Mesenchymal stem cell (in vitro differentiated cells and primary cell): Measurements from ENCODE around the gene CSH2.

Experiments used
- DNase-seq: peaks from one replicate; pipeline ENCODE4 v3.0.0-alpha.2; 2013
- H2AFZ ChIP-seq: one replicate; pipeline ENCODE4 v1.6.1; 2013; ENCODE audit warnings: low read depth, mild to moderate bottlenecking, control low read depth, inconsistent platforms, low read length, moderate library complexity
- H2AK5ac ChIP-seq: 2 replicates; pipeline ENCODE4 v1.6.1; 2013; ENCODE audit warnings: low read length, moderate library complexity, mild to moderate bottlenecking, inconsistent platforms; ENCODE audit not compliant: severe bottlenecking
- H2BK120ac ChIP-seq: one replicate; pipeline ENCODE4 v1.6.1; 2013; ENCODE audit warnings: low read depth, mild to moderate bottlenecking, inconsistent platforms, low read length, moderate library complexity
- H2BK12ac ChIP-seq, 2 experiments: one replicate each; pipeline ENCODE4 v1.6.1; 2013; ENCODE audit warnings: inconsistent platforms in 2 of 2, low read length in 2 of 2, mild to moderate bottlenecking in 2 of 2, moderate library complexity in 2 of 2, control low read depth in 1 of 2
- H2BK15ac ChIP-seq: one replicate; pipeline ENCODE4 v1.6.1; 2013; ENCODE audit warnings: mild to moderate bottlenecking, low read depth, inconsistent platforms; ENCODE audit not compliant: poor library complexity, severe bottlenecking
- H2BK5ac ChIP-seq: 2 replicates; pipeline ENCODE4 v1.6.1; 2013; ENCODE audit warnings: low read depth, mild to moderate bottlenecking, low read length, control low read depth, inconsistent platforms; ENCODE audit not compliant: poor library complexity, severe bottlenecking
- H3K14ac ChIP-seq, 2 experiments: one replicate each; pipeline ENCODE4 v1.6.1; 2013; ENCODE audit warnings: inconsistent platforms in 2 of 2, low read length in 2 of 2, control low read depth in 1 of 2, mild to moderate bottlenecking in 1 of 2, moderate library complexity in 1 of 2
- H3K18ac ChIP-seq, 2 experiments: one replicate each; pipeline ENCODE4 v1.6.1; 2013; ENCODE audit warnings: inconsistent platforms in 2 of 2, low read length in 2 of 2, control low read depth in 1 of 2, low read depth in 1 of 2, mild to moderate bottlenecking in 1 of 2
- H3K23ac ChIP-seq, 2 experiments: one replicate each; pipeline ENCODE4 v1.6.1; 2013; ENCODE audit warnings: inconsistent platforms in 2 of 2, low read length in 2 of 2, mild to moderate bottlenecking in 2 of 2, moderate library complexity in 2 of 2, control low read depth in 1 of 2
- H3K27ac ChIP-seq: 2 replicates; pipeline ENCODE4 v1.5.1; 2013; ENCODE audit warnings: mild to moderate bottlenecking, moderate library complexity, low read length, control low read depth, inconsistent platforms; ENCODE audit not compliant: poor library complexity, severe bottlenecking
- H3K27me3 ChIP-seq, 2 experiments: 2 replicates each; pipeline versions ENCODE4 v1.6.1 to v1.7.0; 2013; ENCODE audit warnings: low read length in 2 of 2, mild to moderate bottlenecking in 2 of 2, moderate library complexity in 2 of 2, control low read depth in 1 of 2, inconsistent platforms in 1 of 2; ENCODE audit not compliant: control insufficient read depth in 1 of 2, insufficient read depth in 1 of 2
- H3K36me3 ChIP-seq, 2 experiments: 2 replicates each; pipeline versions ENCODE4 v1.6.1 to v1.7.0; 2013; ENCODE audit warnings: low read length in 2 of 2, control low read depth in 1 of 2, inconsistent platforms in 1 of 2, low read depth in 1 of 2, mild to moderate bottlenecking in 1 of 2; ENCODE audit not compliant: insufficient read depth in 2 of 2, control insufficient read depth in 1 of 2
- H3K4ac ChIP-seq, 2 experiments: one replicate each; pipeline ENCODE4 v1.6.1; 2013; ENCODE audit warnings: inconsistent platforms in 2 of 2, low read length in 2 of 2, mild to moderate bottlenecking in 2 of 2, moderate library complexity in 2 of 2, control low read depth in 1 of 2, low read depth in 1 of 2
- H3K4me1 ChIP-seq: 2 replicates; pipeline ENCODE4 v1.6.1; 2013; ENCODE audit warnings: low read depth, low read length, control low read depth; ENCODE audit not compliant: control insufficient read depth, insufficient read depth
- H3K4me2 ChIP-seq: 2 replicates; pipeline ENCODE4 v1.6.1; 2013; ENCODE audit warnings: low read length, mild to moderate bottlenecking, inconsistent platforms; ENCODE audit not compliant: poor library complexity, severe bottlenecking
- H3K4me3 ChIP-seq, 2 experiments: 2 replicates each; pipeline versions ENCODE4 v1.5.1 to v1.7.0; 2013; ENCODE audit warnings: low read length in 2 of 2, mild to moderate bottlenecking in 2 of 2, control low read depth in 1 of 2, low read depth in 1 of 2; ENCODE audit not compliant: insufficient read depth in 1 of 2
- H3K79me1 ChIP-seq: replicated peaks from 2 replicates; pipeline ENCODE4 v1.6.1; 2013; ENCODE audit warnings: mild to moderate bottlenecking, control low read depth, low read length, inconsistent platforms; ENCODE audit not compliant: poor library complexity, severe bottlenecking
- H3K9ac ChIP-seq: 2 replicates; pipeline ENCODE4 v1.7.0; 2013; ENCODE audit warnings: mild to moderate bottlenecking, low read length, moderate library complexity
- H3K9me3 ChIP-seq: 2 replicates; pipeline ENCODE4 v1.7.0; 2013; ENCODE audit warnings: mild to moderate bottlenecking, low read length; ENCODE audit not compliant: control insufficient read depth
- H4K8ac ChIP-seq: one replicate; pipeline ENCODE4 v1.6.1; 2013; ENCODE audit warnings: inconsistent platforms, mild to moderate bottlenecking, low read length, moderate library complexity
- H4K91ac ChIP-seq: one replicate; pipeline ENCODE4 v1.6.1; 2013; ENCODE audit warnings: mild to moderate bottlenecking, low read length, inconsistent platforms
- WGBS: methylation state at CpG from one replicate; pipeline ENCODE4 v1.1.7; 2013; ENCODE audit warnings: mixed read lengths; 5-methylcytosine and 5-hydroxymethylcytosine counted together

CSH2 gene

GRCh38 chr17:63834431-63835166 is 38.9 kb downstream of the CSH2 start:
- DNase-seq: peak; percentile 89
- Histone ChIP-seq H3K36me3 (peaks cover 79 to 84% of the 10 kb centered on the region in 2 experiments), H2AK5ac (no peak overlapping the region), H3K4me3 (no peak overlapping the region), H3K4me1 (peaks cover 22% of the 10 kb centered on the region), H2BK12ac (no peak overlapping the region), H3K9me3 (no peaks in the 10 kb centered on the region), H3K9ac (peak overlapping the region; percentile 27), H2BK5ac (no peak overlapping the region), H2AFZ (no peak overlapping the region), H2BK15ac (no peak overlapping the region), H3K27me3 (no peaks in the 10 kb centered on the region), H2BK120ac (no peak overlapping the region), H4K8ac (peak overlapping the region; percentile 8), H3K4ac (no peak overlapping the region), H3K27ac (no peak overlapping the region), H3K23ac (no peak overlapping the region), H4K91ac (no peak overlapping the region), H3K4me2 (no peak overlapping the region), H3K18ac (no peak overlapping the region), H3K79me1 (peaks cover 62% of the 10 kb centered on the region), H3K14ac (no peak overlapping the region)
- WGBS: 45% methylated on average over 11 of the region's 13 CpGs

GRCh38 chr17:63833741-63834373 is 39.6 kb downstream of the CSH2 start:
- Histone ChIP-seq H3K4me2 (no peak overlapping the region), H2AK5ac (no peak overlapping the region), H4K91ac (no peak overlapping the region), H2AFZ (no peak overlapping the region), H2BK120ac (no peak overlapping the region), H2BK12ac (no peak overlapping the region), H3K9me3 (no peaks in the 10 kb centered on the region), H3K79me1 (peaks cover 59% of the 10 kb centered on the region), H3K4me3 (no peak overlapping the region), H2BK5ac (no peak overlapping the region), H3K36me3 (peaks cover 86 to 89% of the 10 kb centered on the region in 2 experiments), H4K8ac (no peak overlapping the region), H3K4me1 (peaks cover 20% of the 10 kb centered on the region), H2BK15ac (no peak overlapping the region), H3K18ac (no peak overlapping the region), H3K27me3 (no peaks in the 10 kb centered on the region), H3K27ac (no peak overlapping the region), H3K14ac (no peak overlapping the region), H3K4ac (no peak overlapping the region), H3K23ac (no peak overlapping the region), H3K9ac (no peak overlapping the region)
- DNase-seq: no peak
- 97% methylated on average over 15 of the region's 15 CpGs for WGBS

- Histone ChIP-seq H2BK12ac (no peak overlapping the region), H4K91ac (no peak overlapping the region), H3K4ac (no peak overlapping the region), H2BK120ac (no peak overlapping the region), H2AFZ (no peak overlapping the region), H3K36me3 (peaks cover 84 to 92% of the 10 kb centered on the region in 2 experiments), H3K9me3 (no peaks in the 10 kb centered on the region), H3K79me1 (peaks cover 53% of the 10 kb centered on the region), H2BK15ac (no peak overlapping the region), H3K27me3 (no peaks in the 10 kb centered on the region), H3K4me3 (no peak overlapping the region), H3K4me1 (peaks cover 14% of the 10 kb centered on the region), H2AK5ac (no peak overlapping the region), H3K18ac (no peak overlapping the region), H3K4me2 (no peak overlapping the region), H2BK5ac (no peak overlapping the region), H4K8ac (no peak overlapping the region), H3K23ac (no peak overlapping the region), H3K9ac (no peak overlapping the region), H3K14ac (no peak overlapping the region), H3K27ac (no peak overlapping the region)
- no peak for DNase-seq
- 95% methylated on average over 14 of the region's 14 CpGs for WGBS
These were observed 40.3 kb downstream of the CSH2 start for GRCh38 chr17:63833026-63833740.

- H3K36me3 ChIP-seq: peaks cover 77 to 92% of the 10 kb centered on the region in 2 experiments
- no peaks in the 10 kb centered on the region for H3K9me3 ChIP-seq
- no peak overlapping the region for H2AFZ ChIP-seq
- no peak overlapping the region for H3K27ac ChIP-seq
- H2BK5ac ChIP-seq: no peak overlapping the region
- no peak overlapping the region for H4K8ac ChIP-seq
- no peak overlapping the region for H2BK120ac ChIP-seq
- H2AK5ac ChIP-seq: no peak overlapping the region
- peaks cover 7% of the 10 kb centered on the region for H3K4me1 ChIP-seq
- no peak overlapping the region for H3K18ac ChIP-seq
- no peaks in the 10 kb centered on the region for H3K27me3 ChIP-seq
- H3K4ac ChIP-seq: no peak overlapping the region
- H3K23ac ChIP-seq: no peak overlapping the region
- peaks cover 46% of the 10 kb centered on the region for H3K79me1 ChIP-seq
- H3K9ac ChIP-seq: no peak overlapping the region
- no peak overlapping the region for H3K14ac ChIP-seq
- no peak overlapping the region for H3K4me3 ChIP-seq
- WGBS: 100% methylated on average over 2 of the region's 2 CpGs
- no peak overlapping the region for H2BK15ac ChIP-seq
- DNase-seq: no peak
- no peak overlapping the region for H3K4me2 ChIP-seq
- no peak overlapping the region for H2BK12ac ChIP-seq
- H4K91ac ChIP-seq: no peak overlapping the region
These were observed 41.0 kb downstream of the CSH2 start for GRCh38 chr17:63832455-63832854.
